ENCODE results near the gene EXOC3L2.

EXOC3L2 gene

DNA sequence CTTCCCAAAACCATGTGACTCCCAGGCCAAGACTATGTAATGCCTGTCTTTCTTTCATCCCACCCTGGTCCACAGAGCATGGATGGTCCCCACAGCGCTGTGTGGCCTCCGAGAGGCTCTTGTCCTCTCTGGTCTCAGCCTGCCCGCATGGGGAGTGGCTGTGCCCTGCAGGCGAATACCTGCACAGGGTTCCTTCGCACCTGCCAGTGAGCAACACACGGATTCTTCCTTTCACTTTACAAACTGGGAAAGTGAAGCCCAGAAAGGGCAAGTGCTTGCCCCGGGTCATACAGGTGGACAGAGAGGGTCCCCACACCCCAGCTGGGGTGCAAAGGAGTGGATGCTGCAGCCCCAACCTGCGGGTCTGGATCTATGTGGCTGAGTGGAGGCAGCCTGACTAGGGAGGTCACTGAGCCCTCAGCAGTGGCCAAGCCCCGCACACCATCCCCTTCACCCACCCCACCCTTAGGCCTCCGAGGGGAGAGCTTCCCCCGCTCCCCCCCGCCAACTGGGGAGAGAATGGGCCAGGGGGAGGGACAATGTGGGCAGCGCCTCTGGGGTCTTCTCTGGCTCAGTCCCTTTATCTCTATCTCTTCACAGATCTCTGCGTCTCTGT, 5.1 kb upstream of the EXOC3L2 start:
- no peak for DNase-seq
- no peaks in the 10 kb centered on the region for H3K27me3 ChIP-seq
- H3K4me3 ChIP-seq (ENCODE audit: low read depth, low read length): peak overlapping the region; percentile 60
- H3K36me3 ChIP-seq: 0 out of 2 replicates have a peak, but pooled peaks cover 2% of the 10 kb centered on the region
- H3K9me3 ChIP-seq: no peaks in the 10 kb centered on the region
- no peaks in the 10 kb centered on the region for H3K4me1 ChIP-seq
- TF ChIP-seq, protein P1, sequence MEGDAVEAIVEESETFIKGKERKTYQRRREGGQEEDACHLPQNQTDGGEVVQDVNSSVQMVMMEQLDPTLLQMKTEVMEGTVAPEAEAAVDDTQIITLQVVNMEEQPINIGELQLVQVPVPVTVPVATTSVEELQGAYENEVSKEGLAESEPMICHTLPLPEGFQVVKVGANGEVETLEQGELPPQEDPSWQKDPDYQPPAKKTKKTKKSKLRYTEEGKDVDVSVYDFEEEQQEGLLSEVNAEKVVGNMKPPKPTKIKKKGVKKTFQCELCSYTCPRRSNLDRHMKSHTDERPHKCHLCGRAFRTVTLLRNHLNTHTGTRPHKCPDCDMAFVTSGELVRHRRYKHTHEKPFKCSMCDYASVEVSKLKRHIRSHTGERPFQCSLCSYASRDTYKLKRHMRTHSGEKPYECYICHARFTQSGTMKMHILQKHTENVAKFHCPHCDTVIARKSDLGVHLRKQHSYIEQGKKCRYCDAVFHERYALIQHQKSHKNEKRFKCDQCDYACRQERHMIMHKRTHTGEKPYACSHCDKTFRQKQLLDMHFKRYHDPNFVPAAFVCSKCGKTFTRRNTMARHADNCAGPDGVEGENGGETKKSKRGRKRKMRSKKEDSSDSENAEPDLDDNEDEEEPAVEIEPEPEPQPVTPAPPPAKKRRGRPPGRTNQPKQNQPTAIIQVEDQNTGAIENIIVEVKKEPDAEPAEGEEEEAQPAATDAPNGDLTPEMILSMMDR (IDR thresholded peaks at IDR 0.05; ENCODE audit: low read depth, low read length): no peak

DNA sequence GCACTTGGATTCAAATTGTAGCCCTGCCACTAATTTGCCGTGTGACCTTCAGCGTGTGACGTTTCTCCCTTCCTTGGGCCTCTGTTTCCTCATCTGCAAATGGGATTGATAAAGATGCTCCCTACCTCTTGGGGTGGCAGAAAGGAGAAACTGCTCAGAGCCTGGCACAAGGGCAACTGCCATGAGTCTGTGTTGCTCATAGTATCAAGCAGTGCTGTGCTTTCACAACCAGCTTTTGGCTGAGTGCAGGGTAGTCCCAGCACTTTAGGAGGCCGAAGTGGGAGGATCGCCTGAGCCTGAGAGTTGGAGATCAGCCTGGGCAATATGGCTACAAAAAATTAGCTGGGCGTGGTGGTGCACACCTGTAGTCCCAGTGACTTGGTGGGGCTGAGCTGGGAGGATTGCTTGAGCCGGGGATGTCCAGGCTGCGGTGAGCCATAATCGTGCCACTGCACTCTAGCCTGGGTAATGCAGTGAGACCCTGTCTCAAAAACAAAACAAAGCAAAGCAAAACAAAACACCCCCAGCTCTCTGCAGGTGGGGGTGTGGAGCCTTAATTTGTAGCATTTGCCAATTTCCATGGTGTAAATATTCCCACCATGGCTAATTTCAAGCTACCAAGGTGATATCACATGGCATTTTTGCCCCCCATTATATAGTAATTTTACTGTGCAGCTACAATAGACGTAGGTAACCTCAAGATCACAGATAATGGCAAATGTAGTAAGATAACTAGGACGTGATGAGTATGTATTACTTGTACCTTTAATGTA, 4.2 kb upstream of the EXOC3L2 start:
- Histone ChIP-seq H3K27me3 (no peaks in the 10 kb centered on the region), H3K4me1 (no peaks in the 10 kb centered on the region), H3K9me3 (no peaks in the 10 kb centered on the region), H3K36me3 (0 out of 2 replicates have a peak, but pooled peaks cover 2% of the 10 kb centered on the region), H3K4me3 (ENCODE audit: low read depth, low read length) (no peak overlapping the region)
- TF ChIP-seq, protein P1 (IDR thresholded peaks at IDR 0.05; ENCODE audit: low read depth, low read length): no peak
- DNase-seq: no peak

- TF ChIP-seq, protein P1 (IDR thresholded peaks at IDR 0.05; ENCODE audit: low read depth, low read length): no peak
Observed at GRCh38 chr19:45247136-45247535, 1.9 kb upstream of the EXOC3L2 start.

DNA sequence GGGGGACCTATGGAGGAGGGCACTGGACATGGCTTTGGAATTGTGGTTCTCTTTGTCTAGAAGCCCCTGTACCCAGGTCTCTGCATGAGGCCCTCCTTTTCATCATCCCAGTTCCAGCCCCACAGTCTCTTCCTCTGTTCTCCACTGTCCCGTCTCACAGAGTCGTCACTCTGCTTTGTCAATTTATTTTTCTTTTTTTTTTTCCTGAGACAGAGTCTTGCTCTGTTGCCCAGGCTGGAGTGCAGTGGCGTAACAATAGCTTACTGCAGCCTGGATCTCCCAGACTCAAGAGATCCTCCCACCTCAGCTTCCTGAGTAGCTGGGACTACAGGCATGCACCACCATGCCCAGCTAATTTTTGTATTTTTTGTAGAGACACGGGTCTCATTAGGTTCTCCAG, 619 bp upstream of the EXOC3L2 start:
- TF ChIP-seq, protein P1 (IDR thresholded peaks at IDR 0.05; ENCODE audit: low read depth, low read length): no peak
- H3K27me3 ChIP-seq: no peaks in the 10 kb centered on the region
- no peaks in the 10 kb centered on the region for H3K4me1 ChIP-seq
- DNase-seq: no peak
- no peak overlapping the region for H3K4me3 ChIP-seq (ENCODE audit: low read depth, low read length)
- no peaks in the 10 kb centered on the region for H3K9me3 ChIP-seq
- H3K36me3 ChIP-seq: no peaks in the 10 kb centered on the region

More at GRCh38 chr19:45247136-45247535, 1.9 kb upstream of the EXOC3L2 start:
- no peaks in the 10 kb centered on the region for H3K36me3 ChIP-seq
- no peaks in the 10 kb centered on the region for H3K4me1 ChIP-seq
- DNase-seq: no peak
- no peaks in the 10 kb centered on the region for H3K9me3 ChIP-seq
- H3K27me3 ChIP-seq: no peaks in the 10 kb centered on the region
- no peak overlapping the region for H3K4me3 ChIP-seq (ENCODE audit: low read depth, low read length)

- H3K9me3 ChIP-seq: no peaks in the 10 kb centered on the region
- H3K4me1 ChIP-seq: no peaks in the 10 kb centered on the region
- no peaks in the 10 kb centered on the region for H3K27me3 ChIP-seq
Observed at GRCh38 chr19:45244133-45244794, 943 bp downstream of the EXOC3L2 start.

More at GRCh38 chr19:45244133-45244794, 943 bp downstream of the EXOC3L2 start:
- TF ChIP-seq, protein P1 (IDR thresholded peaks at IDR 0.05; ENCODE audit: low read depth, low read length): no peak
- no peak for DNase-seq
- Histone ChIP-seq H3K4me3 (ENCODE audit: low read depth, low read length) (no peak overlapping the region), H3K36me3 (no peaks in the 10 kb centered on the region)
